UCSD-AML1 (cell line): ENCODE data around the gene VWA3B.
"Not testable (repeated sequence)": the region's sequence is repeated elsewhere in the genome, so short reads cannot be mapped to it uniquely, and the experiment has no call there.

Experiments
- DNase-seq: peaks from one replicate; lab custom pipeline; 2025; ENCODE audit not compliant: unreplicated experiment; lab: John Stamatoyannopoulos, UW

VWA3B gene

DNA sequence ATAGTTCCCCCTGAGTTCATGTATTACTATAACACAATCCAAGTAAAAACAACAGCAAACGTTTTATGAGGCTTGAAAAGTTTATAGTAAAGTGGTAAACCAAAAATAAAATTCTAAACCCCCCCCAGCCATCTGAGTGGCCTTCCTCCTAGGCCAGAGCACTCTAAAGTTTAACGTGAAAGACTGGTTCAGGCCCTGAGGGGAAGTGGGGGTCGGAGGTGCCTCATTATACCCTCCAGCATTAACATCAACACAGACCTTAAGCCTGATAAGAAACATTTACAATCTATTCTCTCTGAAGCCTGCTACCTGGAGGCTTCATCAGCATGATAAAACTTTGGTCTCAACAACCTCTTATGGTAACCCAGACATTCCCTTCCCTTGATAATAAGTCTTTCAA, 230.2 kb downstream of the VWA3B start:
- no peak for DNase-seq

DNA sequence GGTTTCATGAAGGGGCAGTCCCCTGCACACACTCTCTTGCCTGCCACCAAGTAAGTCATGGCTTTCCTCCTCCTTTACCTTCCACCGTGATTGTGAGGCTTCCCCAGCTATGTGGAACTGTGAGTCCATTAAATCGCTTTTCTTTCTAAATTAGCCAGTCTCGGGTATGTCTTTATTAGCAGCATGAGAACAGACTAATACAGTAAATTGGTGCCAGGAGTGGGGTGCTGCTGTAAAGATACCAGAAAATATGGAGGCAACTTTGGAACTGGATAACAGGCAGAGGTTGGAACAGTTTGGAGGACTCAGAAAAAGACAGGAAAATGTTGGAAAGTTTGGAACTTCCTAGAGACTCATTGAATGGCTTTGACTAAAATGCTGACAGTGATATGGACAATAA, 233.2 kb downstream of the VWA3B start:
- not testable (repeated sequence) for DNase-seq

DNA sequence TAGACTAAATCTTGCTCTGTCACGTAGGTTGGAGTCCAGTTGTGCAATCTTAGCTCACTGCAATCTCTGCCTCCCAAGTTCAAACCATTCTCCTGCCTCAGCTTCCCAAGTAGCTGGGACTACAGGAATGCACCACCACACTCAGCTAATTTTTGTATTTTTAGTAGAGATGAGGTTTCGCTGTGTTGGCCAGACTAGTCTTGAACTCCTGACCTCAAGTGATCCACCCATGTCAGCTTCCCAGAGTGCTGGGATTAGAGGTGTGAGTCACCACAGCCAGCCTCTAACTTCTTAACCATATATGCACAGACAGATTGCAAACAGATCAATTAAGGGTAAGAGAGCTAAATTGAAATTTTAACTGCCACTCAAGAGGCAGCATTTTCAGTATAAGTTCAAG, 237.2 kb downstream of the VWA3B start:
- no peak for DNase-seq

DNA sequence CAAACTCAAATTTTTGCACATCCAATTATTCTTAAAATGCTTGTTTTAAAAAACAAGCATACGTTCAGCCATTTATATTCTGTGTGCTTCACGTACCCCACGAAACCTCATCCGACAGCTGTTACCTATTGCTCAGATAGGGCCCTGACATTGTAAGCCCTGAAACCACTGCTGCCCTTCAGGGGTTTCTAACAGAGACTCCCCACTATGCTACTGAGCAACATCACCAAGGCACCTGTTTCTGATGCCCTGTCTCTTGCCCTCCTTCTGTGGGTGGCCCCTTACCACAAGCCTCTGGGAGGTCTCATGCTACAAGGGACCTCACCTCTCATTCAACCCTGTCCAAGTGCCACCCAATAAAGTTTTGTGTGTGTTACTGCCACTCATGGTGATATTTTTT, 240.8 kb downstream of the VWA3B start:
- no peak for DNase-seq

DNA sequence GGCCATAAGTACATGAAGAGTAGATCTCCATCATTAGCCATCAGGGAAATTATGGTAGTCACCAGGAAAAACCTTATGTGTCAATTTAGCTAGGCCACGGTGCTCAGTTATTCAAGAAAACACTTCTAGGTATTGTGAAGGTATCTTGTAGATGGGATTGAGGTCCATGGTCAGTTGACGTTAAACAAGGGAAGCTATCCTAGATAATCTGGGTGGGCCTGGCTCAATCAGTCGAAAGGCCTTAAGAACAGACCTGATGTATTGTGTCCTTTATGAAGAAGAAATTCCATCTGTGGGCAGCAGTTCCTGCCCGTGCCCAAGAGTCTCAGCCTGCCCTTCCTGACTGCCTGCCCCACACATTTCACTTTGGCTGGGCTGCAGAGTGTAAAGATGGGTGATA, 242.6 kb downstream of the VWA3B start:
- no peak for DNase-seq

DNA sequence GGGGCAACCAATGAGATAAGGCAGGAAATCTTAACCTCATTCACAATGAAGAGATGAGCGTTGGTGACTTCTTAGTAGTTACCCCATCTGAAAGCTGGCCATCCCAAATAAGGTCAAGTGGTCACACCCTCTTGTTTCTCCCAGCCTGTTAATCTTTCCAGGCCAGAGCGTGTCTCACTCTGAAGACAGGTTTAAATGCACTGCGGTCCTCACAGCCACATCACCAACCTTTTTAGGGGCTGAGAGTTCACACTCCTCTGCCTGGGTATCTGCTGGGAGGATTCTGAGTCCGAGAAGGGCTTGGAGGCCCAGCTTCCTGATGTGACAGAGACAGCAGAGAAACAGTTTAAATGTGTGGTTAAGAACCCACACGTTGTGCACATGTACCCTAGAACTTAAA, 246.0 kb downstream of the VWA3B start:
- no peak for DNase-seq

DNA sequence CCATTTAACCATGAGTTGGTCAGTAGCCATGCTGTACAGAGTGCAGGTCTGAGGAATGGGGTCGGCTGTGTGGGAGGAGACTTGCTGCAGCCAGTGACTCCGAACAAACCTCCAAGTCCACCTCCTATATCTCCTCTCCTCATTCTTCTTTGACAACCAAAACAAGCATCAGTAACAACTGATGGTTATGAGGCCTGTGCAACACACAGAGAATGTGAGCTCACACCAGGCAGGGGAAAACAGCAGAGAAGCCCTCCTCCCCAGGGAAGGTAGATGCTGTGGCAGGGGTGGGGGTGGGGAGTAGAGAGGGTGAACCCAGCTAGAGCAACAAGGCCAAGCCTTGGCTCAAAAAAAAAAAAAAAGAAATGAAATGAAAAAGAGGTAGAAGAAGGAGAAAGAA, 247.0 kb downstream of the VWA3B start:
- DNase-seq: no peak

DNA sequence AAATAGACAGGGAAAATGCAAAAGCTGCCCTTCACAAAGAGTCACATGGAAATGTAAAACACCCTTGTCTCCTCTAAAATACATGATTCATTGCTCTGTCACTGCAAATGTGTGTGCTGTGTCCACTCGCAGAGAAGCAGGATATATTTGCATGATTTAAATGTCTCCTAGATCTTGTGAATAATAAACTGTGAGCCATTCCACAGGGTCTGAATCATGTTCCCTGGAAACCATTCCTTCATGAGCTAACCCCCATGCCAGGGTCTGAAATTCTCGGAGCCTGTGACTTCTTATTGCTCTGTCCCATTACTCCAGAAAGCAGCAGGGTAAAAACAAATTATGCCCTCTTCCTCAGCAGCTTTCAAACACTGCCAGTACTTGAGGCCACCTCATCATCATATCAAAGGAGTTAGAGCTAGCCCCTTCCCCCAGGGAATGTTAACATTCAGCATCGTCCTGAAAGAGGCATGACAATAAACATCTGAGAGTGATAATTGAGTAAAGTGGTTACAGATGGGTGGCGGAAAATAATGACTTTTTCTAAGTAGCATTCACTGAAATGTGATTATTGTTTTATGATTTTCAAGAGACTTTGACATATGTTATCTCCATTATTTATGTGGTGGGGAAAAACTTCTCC, 247.6 kb downstream of the VWA3B start:
- no peak for DNase-seq

DNA sequence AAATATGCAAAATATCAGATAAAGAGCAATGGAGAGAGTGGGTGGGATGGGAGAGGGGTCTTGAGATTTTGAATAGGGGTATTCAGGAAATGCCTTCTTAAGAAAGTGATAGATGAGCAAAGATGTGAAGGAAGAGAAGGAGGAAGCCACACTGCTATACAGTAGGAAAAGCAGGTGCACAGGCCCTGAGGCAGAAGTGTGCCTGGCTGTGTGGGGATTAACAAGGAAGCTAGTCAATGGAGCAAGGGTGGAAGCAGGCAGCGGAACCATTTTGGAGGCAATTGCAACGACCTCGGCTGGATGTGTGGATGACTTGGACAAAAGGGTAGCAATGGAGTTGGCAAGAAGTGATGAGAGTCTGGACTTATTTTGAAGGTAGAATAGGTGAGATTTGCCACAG, 248.3 kb downstream of the VWA3B start:
- no peak for DNase-seq

DNA sequence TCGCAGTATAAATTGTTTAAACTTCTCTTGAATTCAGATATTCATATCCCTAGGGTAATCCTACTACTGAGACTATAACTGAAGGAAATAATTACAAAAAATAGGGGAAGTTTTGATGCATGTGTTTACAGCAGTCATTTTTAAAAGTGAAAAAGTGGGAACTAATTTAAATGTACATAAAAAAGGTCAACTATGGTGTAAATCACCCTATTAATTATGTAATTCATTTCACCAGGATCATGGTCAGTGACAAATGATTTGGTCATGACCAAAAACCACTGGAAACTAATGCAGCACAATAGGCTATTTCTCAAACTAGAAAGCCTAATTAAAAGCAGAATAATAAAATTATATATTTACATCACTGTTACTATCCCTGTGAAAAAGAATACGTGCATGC, 254.3 kb downstream of the VWA3B start:
- no peak for DNase-seq

DNA sequence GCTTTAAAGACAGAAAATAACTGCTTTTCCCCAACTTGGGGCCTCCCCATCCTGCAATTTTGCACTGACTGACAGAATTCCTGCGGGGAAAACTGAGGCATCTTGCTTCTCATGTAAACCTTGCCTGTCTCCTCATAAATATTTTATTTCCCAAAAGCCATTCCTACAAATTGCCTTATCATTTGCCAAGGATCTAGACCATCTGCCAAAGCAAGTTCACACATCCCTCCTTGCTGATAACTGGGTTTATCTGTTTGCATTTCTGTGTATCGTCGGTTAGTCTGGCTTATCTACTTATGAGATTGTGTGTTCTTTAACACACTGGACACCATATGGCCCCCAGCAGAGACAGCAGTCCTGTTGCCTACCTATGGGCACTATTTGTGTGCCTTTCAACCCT, 256.3 kb downstream of the VWA3B start:
- DNase-seq: no peak

DNA sequence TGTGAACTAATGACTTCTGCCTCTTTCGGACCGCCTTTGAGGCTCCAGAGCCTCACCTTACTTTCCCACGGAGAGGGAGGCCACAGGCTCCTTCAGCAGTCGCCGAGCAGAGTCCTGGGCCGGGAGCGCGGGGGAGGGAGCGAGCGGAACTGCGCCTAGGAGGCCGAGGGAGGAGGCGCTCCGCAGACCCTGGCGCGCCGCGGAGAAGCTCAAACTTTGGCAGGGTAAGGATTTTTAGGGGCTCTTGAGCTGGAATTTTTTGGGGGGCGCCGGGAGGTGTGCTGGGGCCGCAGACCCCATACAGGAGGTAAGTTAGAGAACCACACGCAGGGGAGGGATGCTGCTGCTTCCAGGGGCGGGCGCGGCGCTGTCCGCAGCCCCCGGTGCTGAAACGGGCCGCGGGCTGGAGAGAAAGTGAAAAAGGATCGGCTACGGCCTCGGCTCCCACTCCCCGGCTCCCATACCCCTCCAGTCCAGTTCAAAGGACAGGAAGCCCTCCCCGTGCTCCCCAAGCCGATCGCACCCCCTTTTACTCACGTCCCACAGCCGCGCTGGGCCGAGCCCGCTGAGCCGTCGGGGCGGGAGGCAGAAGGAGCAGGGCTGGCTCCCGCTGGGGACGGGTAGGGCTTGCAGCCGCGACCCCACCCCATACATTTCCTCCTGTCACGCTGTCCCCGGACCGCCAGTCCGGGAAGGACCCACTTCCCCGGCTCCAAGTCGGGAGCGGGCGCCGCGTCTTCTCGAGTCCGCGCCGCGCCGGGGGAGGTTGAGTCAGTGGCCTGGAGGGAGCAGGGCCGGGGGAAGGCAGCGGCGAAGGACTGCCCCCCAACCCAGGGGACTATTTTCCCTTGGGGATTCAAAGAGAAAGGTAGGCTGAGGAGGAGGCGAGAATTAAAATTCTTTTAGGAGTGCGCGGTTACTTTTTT, 259.6 kb downstream of the VWA3B start, which contains the start of gene CNGA3:
CNGA3 (plus strand) TSS at position 146 of the 926 bp plus-strand sequence. CDS start 23,520 bp downstream, outside the sequence.
- DNase-seq: no peak

DNA sequence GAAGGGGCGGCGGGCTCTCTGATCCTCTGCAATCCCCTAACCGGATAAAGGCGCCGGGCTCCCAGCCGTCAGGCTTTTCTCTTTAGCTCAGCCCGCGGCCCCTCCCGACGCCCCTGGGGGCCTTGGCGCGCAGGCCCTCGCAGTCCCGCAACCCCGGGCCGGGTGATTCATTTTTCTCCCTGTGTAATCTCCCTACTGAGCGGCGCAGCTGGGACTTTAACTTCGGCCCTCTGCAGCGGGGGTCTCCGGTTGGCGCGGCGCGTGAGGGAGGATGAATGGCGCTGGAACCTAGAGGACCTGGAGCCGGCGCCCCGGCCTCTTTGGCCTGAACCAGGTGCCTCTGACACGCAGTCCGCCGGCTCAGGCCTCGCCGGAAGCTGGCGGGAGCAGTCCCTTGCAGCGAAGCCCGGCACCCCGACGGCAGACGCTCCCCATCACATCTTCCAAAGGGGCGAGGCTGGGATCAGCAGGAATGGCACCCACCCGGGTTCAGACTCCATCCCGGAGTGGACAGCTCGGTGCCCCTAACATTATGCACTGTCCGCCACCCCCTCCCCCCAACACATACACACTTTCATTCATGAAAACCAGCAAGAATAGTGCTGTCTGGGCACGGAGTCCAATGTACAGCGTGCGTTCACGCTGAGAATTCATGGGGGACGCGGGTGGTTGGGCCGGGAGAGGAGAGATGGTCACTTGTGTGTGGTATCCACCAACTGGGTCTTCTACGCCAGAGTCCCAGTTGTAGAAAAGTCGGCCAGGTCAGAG, 260.5 kb downstream of the VWA3B start:
- DNase-seq: no peak

DNA sequence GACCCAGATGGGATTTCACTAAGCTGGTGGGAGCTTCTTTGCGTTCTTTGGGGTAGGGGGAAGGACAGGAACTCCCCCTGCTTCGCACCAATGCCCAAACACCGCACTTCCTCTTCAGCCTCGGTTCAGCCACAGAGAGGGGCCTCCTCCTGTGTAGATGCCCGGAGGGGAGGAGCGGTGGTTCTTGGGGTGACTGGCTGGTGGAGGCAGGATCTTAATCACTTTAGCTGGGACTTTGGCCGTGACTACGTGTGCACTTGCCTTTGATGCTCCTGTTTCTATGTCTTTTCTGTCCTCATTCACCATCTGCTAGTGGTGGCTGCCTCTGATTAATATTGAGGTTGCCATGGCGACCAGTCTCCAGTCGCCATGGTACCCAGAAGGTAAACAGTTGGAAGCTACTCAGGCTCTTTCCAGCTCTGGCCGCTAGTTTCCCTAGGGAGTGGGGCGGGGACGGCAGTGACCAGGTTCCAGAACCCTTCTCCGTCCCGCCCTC, 261.1 kb downstream of the VWA3B start:
- DNase-seq: no peak

DNA sequence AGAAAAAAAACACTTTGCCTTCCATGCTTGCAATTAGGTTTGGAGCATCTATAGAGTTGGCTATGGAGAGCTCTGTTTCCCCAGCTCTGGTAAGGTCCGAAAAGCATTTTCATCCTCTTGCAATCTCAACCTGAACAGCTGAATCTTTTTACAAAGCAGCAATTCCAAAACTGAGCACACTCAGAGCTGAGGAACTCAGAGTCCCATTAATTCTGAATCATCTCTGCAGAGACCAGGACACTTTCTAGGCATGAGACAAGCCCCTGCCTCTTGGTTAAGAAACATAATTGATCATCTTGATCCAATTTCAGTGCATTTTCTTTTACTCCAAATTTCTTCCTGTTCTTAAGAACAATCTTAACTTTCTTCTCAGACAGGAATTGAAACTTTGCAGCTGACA, 263.4 kb downstream of the VWA3B start:
- DNase-seq: no peak

DNA sequence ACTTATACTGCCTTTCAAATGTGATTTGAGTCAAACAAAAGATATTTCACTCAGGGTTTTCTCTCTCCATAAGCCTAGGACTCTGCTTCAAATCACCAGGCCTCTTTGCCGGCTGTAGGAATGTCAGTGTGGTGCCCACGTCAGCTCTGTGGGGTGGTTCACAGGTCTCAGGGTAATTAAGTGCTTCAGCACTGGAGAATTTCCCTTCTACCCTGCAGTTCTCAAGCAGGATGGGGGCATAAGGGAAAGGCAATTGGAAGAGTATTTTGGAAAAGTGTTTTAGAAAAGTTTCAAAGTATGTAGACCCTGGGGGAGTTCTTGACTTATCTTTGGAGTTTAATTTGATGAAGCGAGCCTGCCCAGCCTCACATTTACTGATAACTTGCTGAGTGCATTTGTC, 268.9 kb downstream of the VWA3B start:
- DNase-seq: no peak

DNA sequence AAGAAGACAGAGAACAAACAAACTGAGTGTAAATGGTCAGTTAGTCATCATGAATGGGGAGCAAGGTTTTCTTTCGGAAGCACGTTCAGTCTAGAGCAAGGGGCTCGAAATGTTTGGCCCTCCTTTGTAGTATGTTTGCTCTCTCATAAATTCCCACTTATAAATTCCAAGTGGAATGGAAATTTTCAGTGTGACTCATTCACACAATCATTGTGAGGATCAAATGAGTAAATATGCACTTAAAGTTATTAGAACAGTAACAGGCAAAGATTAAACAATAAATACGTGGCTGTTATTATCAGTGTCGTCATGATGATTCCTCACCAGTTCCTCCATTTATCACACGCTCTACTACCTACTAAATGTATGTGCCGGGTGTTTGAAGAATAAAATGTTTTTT, 269.8 kb downstream of the VWA3B start:
- no peak for DNase-seq

DNA sequence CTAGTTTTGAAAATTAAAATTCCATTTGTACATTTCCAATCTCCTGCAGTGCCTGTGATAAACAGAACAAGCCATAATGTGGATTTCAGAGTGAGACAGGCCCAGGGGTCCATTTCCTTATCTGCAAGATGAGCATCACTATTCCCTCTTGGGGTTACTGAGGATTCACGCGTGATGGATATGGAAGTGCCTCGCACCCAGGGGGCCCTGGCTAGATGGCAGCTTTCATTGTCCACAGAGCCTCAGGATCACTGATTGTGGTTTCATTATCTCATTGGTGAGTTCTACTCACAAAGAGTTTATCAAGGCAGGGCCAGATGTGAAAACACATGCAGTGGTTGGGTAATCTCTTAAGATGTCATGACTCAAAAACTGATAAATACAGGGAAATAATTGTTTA, 270.9 kb downstream of the VWA3B start:
- DNase-seq: no peak

DNA sequence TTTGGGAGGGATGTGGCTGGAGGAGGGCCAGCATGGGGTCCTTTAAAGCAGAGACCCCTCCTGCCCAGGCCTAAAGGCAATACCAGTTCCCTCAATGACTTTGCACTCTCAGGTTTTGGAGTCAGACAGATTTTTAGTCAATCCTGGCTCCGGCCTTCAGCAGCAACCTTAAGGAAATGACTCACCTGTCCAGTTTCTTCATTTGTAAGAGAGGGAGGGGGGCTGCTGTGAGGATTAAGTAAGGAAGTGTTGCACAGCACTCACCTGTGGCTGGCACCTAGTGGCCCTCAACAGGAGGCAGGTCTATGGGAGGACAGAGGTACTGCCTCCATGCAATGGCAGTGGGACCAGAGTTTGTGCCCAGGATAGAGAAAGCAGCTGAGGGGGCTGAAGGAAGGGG, 273.0 kb downstream of the VWA3B start:
- no peak for DNase-seq
